Panc1 (cell line): ENCODE results near the gene GOLGA8K. TPM values are rescaled to one million over a fixed set of nuclear protein-coding genes. Genes with fewer than 3 reads are reported as not detected.

Source experiments
- total RNA-seq: library from RNA; stranded (reverse); gene quantifications from one replicate; pipeline ENCODE4 v1.2.1, GENCODE V29; 2021; ENCODE audit not compliant: unreplicated experiment

Gene GOLGA8K
- total RNA-seq, 1 experiment from 2014 or later: 1.5 TPM

Other genes with a start within 250 kb of the GOLGA8K start
- 0.69 TPM for gene GOLGA8O, start 52.3 kb upstream of the GOLGA8K start, total RNA-seq
- 4.1 TPM for gene GOLGA8N, start 190.2 kb upstream of the GOLGA8K start, total RNA-seq
- 124 TPM for gene ARHGAP11A, start 212.2 kb upstream of the GOLGA8K start, total RNA-seq
- gene SCG5, start 238.4 kb upstream of the GOLGA8K start, total RNA-seq: 0.67 TPM